ENCODE results near the gene THRB.
A peak's percentile ranks its signal among the peaks of the same experiment; 100 is the strongest.

THRB gene

DNA sequence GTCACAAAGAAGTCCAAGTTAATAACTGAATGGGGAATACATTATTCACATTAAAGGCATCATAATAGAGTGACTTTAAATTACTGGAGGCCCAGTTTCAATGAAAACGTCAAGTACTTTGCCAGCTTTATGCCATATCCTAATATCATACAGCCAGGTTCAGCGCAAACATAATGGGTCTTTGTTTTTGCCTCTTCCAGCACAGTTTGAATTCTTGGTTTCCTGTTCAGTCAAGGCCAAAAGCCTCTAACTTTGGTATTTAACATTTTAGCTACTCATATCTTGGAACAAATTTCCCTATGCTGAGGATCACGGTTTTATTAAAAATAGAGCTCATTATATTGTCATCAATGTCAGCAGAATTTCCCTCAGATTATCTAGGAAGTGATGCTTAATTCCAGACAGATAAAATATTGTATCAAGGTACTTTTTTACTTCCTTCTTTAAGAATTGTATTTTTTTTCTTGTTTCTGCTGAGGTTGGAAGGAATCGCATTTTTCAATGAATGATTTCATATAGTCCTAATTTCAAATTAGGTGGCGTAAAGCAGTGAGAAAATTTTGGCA is 269.2 kb downstream of the THRB start:
- no peak for DNase-seq (ENCODE audit: low spot score)

DNA sequence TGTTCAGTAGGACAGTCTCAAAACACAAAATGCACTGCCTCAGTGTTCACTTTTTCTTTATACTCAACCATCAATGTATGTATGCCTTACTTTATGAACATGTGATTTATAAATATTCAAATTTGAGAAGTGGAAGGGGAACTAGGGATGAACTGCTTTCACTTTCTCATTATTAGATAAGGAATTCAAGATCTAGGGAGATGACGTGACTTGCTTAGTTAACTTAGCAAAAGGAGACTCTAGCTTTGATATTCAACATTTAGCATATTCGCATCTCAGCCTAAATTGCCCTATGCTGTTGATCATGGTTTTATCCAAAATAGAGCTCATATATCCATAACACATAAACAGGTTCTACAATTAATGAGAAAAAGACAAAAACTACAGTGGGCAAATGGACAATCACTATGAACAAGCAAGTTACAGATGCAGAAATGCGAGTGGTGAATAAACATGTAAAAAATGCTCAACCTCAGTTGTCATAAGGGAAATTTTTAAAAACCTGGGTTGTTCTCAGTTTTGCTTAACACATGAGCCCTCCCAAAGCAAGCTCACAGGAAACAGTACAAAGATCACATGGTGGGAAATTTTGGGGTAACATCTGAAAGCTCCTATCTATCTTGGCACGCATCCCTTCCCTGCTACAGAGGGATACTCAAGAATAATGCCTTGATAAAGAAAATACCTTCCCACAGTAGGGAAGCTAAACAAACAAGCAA is 269.8 kb downstream of the THRB start:
- no peak for DNase-seq (ENCODE audit: low spot score)

DNA sequence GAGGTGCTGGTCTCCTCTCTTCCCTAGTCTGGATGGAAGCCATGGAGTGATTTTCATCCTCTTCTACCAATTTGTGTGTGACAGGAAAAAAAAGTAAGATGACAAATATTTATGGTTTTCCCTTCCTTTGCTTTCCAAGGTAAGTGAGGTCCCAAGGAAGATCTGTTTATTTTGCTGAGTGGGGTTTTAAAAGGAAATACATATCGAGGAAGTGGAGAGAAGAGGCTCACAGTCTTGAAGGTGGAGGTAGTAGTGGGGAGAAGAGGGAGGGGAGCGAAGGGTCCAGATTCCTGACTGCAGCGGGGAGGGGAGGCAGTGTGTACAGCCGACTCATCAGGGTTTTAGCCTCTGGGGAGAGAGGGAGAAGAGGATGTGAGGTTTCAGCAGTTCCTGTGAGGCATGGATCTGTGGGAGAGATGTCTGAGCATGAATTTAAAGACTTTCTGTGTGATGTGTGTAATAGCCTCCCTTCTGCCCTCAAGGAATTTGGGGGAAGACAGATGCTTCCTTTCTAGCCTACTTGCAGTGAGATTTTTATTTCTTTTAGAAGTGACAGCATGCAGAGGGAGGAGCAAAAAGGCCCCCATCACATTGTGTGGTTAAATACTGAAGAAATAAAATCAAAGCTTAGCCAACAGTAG is 272.4 kb downstream of the THRB start:
- no peak for DNase-seq (ENCODE audit: low spot score)

DNA sequence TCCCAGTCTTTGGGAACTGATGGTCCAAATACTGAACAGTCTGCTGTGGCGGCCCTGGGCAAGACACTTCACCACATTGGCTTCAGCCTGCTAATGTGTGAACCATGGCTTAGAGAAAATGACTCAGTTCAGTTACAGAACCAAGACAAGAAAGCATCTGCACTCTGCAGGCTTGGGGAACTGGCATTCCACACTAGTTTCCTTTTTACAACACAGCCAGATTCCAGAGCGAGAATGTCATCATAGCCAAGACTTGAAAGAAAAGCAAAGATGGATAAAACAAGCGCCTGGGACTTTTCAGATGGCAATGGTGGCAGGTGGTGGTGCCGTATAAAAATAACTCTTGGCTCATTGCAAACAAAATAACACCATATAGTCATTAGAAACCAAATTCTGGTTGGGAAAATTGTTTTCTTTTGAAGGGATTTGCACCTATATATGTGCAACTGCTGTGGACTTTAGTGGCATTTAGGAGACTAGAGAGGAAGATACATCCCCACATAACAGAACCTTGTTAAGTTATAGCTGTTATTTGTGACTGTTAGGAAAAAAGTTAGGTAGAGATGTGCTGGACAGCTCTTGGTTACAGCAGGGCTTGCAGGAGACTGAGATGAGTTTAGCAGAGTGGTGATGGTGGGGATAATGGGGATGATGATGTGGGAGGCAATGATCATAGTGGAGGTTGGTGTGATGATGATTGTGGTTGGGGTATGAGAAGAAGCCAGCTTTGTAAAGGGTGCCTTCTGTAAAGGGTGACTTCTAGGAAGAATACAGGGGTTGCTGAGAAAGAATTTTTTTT is 273.6 kb downstream of the THRB start:
- no peak for DNase-seq (ENCODE audit: low spot score)

DNA sequence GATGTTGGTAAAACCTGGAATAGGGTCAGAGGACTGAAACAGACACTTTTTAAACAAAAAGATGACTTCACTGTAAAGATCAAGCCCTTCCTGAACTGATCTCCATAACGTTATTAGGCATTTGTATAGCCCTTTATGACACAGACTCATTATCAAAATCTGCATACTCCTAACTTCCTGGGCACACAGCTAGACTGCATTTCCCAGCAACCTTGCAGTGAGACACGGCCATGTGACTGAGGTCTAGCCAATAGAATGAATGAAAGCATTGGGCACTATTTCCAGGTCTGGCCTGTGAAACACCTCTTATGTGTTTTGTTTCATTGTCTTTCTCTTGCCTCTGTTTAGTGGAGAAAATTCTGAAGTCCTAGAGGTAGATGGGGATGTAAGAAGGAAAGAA is 279.1 kb downstream of the THRB start:
- DNase-seq (ENCODE audit: low spot score), result no peak

DNA sequence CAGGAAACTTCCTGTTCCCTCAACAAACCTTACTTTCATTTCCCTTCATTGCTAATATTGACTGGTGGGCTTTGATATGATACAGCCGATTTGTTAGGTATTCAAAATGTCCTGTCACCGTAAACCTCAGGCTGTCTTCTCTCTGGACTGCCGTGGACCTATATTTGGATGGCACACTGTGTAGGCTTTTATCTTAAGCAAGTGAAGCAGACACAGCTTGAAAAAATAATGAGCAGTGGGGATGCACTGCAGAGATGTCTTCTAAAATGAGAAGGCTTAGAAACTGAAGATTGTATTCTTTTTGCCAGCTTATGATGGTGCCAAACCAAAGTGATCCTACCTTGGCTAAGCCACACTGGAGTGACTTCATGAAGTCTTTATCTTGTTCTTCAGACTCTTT is 283.3 kb downstream of the THRB start:
- no peak for DNase-seq (ENCODE audit: low spot score)

DNA sequence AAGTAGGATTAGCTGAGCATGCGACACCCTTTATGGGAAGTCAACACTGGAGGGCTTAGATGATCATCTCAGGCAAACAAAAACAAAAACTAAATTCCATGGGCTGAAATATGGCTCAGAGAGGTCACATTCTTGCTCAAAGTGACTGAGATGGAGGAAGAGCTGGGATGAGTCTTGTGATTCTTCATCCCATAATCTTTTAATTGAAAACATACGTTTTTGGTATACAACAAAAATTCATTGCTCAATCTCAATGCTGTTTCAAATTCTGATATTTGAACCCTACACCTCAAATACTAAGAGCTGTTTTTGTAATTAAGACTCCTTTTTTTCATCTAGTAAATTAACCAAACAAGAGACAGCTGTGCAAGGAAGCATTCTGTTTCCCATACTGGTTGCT is 292.6 kb downstream of the THRB start:
- no peak for DNase-seq (ENCODE audit: low spot score)

DNA sequence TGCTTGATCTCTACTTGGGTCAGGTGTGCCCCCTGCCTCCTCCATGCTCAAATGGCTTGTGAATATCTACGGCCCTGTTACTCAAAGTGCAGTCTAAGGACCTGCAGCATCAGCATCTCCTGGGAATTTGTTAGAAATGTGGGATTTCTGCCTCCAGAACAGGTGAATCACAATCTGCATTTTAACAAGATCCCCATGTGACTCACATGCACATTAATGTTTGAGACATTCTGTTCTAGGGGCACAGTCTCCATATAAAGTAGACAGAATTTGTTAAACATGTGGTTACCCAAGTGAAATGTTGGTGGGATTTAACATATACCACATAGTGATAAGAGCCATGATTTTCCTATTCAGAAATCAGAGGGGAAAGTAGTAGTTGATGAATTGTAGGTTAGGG is 293.3 kb downstream of the THRB start:
- no peak for DNase-seq (ENCODE audit: low spot score)

DNA sequence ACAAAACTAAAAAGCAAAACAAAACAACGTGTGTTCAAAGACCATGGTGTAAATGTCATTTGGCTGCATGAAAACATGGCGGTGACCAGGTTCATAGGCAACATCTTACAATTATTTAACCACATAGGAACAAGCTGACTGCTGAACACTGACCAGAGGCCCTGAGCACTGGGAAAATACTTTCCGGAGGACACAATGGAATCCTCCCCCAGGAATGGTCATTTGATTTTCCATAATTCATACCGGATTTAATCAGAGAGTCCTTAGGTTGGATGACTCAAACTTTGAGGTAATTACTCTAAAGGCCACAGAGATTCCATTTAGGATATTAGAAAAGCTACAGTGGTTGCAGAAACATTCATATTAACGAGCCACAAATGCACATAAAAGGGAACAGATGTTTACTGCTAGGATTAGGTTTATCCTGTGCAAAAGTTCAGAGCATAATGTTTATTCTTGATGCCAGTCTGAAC is 294.8 kb downstream of the THRB start:
- peak; percentile 65 for DNase-seq (ENCODE audit: low spot score)

DNA sequence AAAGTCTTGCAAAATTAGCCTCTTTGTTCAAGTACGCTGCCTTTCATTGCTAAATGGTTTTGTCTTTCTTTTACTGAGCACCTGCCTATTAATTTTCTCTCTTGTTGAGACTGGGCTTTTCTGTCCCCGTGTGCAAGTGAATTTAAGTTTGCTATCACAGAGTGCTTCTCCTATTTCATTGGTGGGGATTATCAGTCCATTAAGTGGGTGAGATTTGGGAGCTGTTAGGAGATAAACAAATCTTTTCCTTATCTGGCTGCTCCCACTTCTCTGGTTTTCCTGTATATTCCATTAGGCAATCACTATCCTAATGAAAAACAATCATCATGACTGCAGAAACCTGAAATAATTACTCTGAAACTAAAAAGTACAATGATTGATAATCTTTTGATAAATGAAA is 295.4 kb downstream of the THRB start:
- no peak for DNase-seq (ENCODE audit: low spot score)

DNA sequence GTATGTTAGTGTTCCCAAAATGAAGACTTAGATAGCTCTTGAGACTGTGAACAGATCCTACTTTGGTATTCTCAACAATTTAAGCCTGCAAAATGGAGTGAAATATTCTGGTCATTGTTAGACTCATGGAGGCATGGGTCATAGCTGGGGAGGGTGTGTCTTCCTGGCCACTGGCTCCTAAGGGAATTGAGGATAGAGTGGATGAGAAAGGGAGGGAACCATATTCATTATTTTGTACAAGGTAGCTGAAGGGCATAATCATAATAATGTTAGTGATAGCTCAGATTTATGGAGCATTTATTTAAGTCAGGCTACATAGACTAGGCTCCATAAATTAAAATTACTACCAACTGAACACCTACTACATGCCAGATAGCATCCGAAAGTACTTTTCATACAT is 295.9 kb downstream of the THRB start:
- DNase-seq (ENCODE audit: low spot score), result no peak

DNA sequence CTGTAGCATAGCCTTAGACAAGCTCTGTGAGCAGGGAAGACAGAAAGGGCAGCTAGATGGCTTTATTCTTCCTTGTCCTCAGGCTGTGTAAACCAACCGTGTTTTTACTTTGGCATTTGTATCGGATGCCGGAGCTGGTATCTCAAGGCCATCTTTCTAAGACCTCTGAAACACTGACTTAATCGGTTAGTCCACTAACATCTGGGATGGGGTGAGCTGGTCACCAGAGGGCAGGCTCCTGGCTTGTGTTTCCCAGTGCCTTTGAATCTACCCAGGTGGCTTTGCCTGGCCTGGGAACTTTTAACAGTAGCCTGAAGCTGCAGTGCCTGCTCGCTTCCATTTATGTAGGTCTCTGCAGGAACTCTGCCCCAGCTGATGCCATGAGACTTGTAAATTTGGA is 296.8 kb downstream of the THRB start:
- DNase-seq (ENCODE audit: low spot score), result no peak

DNA sequence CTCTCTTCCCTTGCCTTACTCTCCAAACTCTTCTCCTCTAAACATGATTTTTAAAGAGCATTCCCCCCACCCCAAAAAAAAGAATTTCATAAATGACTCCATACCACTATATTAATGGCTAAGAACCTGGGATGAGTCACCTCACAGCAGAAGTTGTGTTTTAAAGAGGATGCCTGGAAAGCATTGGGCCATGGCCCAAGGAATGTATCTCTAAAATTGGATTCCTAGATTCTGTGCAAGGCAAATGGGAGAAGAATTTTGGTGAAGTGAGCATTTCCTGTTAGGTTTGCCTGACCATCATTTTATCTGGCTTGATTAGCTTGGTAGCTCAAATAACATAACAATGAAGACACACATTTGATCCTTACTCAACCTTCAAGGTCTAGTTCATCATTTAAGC is 298.1 kb downstream of the THRB start:
- no peak for DNase-seq (ENCODE audit: low spot score)

DNA sequence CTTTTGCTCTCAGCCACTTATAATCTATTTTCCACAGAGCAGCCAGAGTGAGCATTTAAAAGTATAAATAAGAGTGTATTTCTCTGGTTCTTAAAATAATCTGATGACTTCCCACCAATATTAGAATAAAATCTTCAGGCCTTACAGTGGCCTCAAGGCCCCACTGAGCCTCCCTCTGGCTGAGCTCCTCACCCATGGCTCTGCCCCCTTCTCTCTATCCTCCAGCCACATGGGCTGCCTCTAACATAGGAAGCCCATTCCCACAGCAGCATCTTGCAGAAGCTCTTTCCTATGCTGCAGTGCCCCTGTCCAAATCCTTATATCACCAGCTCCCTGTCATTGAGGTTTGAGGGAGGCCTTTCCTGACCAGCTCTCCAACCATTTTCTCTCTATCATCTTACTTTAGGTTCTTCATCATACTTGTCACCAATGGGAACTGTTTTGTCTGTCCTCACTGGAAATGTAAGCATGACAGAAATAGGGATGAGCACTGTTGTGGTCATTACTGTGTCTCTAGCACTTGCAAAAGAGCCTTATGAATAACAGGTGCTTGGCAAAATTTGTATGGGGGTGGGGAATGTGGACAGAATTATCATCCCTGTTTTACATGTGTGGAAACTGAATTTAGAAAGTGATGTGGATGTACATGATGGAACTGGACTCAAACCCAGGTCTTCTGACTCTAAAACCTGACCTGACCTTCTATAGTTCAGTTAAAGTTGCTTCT is 299.0 kb downstream of the THRB start:
- DNase-seq (ENCODE audit: low spot score), result no peak

DNA sequence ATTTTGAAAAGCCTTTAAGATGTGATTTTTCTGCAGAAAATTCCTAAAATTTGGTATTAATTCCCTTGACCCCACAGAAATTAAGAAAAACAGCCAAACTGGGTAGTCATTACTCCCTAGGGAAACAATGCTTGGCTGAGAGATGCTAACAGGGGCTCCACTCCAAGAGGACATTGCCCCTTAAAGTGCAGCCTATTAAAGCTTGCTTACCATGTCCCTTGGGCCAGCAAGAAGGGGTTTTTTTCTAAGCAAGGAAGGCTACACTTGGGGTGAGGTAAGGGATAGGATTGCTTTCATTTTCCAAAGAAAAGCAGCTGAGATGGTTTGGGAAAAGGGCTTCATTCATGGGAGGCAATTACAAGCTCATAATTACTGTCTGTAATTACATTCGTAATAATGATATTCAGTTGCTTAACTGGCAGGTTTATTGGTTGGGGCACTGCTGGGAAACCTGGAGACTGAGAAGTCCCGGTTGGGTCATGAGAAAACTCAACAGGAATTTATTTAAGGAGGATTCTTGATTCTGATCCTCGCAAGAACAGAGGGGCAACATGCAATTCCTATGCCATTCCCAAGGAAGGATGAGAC is 302.1 kb downstream of the THRB start:
- no peak for DNase-seq (ENCODE audit: low spot score)

DNA sequence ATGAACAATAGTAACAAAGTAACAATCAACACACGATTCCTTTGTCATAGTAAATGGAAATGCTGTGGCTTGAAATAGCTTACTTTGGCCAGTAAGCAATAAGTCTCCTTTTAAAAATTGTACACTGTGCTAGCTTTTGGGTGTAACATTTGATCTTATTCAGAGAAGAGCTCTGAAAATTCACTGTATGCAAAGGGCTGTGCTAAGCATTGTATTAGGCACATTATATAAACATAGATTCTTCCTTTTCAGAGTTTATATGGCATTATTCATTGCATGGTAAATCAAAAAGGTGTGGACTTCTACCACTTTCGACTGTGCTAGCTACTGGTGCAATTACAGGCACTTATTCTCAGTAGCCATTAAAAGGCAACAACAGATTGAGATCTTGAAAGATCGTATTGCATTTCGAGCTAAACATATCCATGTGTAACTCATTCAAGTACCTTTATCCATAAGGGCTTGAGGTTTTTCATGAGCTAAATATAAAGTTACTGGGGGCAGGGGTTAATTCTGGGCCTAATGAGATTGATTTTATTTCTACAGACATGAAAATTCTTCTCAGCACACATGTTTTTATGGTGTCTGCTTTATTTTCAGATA is 302.7 kb downstream of the THRB start:
- no peak for DNase-seq (ENCODE audit: low spot score)

DNA sequence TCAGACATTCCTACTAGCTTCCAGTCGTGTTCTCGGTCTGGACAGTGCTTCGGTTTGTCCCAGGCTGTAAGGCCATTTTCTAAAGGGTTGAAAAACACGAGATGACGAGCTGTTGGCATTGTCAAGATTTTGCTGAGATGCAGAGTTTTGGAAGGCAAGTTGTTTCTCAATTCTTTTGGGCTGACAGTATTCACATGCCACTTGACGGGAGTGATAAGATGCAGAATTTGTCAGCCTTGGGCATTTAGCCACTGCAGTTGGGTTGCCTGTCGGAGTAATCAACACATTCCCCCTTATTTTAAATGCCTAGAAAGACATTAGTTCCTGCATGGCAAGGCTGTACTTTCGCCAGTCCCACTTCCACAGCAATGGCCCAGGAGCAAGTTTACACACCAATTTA is 304.4 kb downstream of the THRB start:
- no peak for DNase-seq (ENCODE audit: low spot score)

DNA sequence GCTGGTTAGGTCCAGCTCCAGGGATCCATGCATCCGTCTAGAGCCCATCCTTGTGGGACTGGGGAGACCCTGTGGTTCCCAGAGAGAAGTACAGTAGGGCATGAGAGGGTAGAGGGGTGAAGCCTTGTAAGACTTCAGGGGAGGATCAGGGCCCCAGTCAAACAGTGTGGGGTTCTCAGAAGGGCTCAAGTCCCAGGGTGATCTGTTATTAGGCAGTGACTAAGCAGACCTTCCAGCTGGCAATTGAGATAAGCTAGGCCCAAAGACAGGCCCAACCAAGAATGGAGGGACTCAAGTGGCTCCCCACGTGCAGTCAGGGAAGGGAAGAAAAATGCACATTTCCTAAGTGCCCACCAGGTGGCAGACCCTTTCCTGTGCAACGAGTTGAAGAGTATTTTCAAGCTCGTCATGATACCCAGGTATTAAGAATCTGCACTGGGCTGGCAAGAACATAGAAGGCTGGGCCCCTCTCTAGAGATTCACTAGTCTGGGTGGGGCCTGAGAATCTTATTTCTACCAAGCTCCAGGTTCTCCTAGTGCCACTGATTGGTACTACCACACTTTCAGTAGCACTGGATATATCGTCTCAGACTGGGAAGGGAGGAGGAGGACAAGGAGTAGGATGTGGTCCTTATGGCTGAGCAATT is 308.8 kb downstream of the THRB start:
- DNase-seq (ENCODE audit: low spot score), result peak; percentile 44

DNA sequence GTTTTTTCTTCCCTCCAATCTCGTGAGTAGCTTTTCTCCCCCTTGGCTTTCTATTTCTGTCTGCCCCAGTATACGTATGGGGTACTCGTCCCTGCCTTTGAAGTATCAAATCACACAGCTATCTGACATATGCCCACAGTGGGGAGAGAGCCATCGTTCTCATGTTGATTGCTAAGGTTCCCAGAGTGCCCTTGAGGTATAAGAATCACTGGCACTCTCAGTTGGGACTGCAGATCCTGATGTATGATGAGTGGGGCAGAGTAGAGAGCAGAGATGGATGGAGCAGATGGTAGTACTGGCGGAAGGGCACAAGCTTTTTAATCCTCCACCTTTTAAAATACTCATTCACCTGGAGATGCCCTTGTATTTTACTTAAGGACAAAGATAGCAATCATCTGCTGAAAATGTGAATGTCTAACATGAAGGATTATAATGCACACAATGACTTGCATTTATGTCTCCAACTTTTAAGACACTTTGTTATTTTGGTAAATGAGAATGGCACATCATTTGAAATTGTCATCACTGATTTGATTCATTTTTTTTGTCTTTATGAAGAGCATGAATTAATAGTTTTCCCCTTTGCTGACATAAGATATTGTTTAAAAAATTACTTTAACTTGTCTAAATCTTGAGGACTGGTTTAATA is 310.0 kb downstream of the THRB start:
- no peak for DNase-seq (ENCODE audit: low spot score)

DNA sequence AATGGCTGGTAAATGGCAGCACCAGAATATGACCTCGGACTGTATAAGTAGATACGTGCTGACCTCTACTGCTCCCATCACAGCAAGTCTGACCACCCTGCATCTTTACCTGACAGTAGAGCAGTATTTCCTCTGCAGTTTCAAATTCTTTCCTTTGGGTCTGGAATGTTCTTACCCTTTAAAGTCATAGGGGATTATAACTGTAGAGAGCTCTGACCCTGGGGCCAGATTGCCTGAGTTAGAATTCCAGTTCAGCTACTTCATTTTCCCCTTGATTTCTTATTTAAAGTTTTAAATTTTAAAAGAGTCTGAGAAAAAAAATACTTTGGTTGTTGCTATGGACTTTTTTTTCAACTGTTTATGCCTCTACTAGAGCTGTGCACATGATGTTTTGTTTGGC is 311.9 kb downstream of the THRB start:
- DNase-seq (ENCODE audit: low spot score), result no peak

Data from SW480 (cell line).